ENCODE measurements around the gene MAGEA9. TPM values are rescaled to one million over a fixed set of nuclear protein-coding genes. Genes with fewer than 3 reads are reported as not detected.
"Not testable (repeated sequence)": the region's sequence is repeated elsewhere in the genome, so short reads cannot be mapped to it uniquely, and the experiment has no call there.

The MAGEA9 gene
- polyA plus RNA-seq, 4 donors: not detected

DNA sequence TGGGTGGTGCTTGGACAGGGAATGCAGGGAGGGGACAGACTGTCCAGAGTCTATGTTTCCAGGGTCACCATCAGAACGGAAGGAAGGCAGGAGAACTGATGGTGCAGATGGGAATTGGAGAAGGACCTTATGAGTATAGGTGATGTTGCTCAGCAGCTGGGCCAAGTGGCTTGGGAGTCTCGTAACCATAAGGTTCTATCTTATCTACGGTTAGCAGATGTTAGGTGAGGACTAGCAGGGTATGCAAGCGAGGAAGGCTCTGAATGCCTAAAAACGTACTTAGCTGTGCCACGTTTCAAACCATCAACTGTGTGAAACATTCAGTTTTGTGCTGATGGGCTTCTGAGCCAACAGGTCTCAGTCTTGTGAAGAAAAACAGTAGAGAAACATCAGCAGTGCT lies 22.4 kb downstream of the MAGEA9 start:
- DNase-seq (ENCODE audit: low read depth in 4 of 4, low spot score in 3 of 4): no peak

DNA sequence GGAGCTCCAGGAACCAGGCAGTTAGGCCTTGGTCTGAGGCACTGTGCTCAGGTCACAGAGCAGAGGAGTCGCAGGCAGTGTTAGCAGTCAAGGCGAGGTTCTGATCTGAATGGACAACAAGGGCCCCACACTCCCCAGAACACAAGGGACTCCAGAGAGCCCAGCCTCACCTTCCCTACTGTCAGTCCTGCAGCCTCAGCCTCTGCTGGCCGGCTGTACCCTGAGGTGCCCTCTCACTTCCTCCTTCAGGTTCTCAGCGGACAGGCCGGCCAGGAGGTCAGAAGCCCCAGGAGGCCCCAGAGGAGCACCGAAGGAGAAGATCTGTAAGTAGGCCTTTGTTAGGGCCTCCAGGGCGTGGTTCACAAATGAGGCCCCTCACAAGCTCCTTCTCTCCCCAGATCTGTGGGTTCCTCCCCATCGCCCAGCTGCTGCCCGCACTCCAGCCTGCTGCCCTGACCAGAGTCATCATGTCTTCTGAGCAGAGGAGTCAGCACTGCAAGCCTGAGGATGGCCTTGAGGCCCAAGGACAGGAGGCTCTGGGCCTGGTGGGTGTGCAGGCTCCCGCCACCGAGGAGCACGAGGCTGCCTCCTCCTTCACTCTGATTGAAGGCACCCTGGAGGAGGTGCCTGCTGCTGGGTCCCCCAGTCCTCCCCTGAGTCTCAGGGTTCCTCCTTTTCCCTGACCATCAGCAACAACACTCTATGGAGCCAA lies 26.2 kb downstream of the MAGEA9 start:
- no peak for DNase-seq (ENCODE audit: low read depth in 4 of 4, low spot score in 3 of 4)

DNA sequence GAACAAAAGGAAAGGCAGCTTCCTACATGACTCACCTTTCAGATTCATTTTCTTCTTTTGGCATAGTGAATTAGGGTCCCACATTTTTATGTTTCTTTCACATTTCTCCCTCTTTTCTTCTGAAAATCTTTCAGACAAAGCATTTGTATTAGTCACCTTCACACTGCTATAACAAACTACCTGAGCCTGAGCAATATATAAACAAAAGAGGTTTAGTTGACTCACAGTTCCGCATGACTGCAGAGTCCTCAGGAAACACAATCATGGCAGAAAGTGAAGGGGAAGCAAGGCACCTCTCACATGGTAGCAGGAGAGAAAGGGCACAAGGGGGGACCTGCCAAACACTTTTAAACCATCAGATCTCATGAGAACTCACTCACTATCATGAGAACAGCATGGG lies 36.9 kb downstream of the MAGEA9 start:
- no peak for DNase-seq (ENCODE audit: low read depth in 4 of 4, low spot score in 3 of 4)

DNA sequence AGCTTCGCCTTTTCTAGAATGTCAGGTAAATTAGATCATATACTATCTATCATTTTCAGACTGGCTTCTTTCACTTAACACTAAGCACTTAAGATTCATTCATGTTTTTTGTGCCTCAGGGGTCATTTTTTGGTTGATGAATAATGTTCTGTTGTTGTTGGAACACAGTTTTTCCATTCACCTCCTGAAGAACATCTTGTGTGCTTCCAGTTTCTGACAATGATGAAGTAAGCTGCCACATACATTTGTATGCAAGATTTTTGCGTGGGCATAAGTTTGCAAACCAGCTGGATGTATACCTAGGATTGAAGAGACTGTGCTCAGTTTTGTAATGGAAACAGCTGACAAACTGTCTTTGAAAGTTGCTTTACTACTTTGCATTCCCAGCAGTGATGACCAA lies 37.6 kb downstream of the MAGEA9 start:
- no peak for DNase-seq (ENCODE audit: low read depth in 4 of 4, low spot score in 3 of 4)

DNA sequence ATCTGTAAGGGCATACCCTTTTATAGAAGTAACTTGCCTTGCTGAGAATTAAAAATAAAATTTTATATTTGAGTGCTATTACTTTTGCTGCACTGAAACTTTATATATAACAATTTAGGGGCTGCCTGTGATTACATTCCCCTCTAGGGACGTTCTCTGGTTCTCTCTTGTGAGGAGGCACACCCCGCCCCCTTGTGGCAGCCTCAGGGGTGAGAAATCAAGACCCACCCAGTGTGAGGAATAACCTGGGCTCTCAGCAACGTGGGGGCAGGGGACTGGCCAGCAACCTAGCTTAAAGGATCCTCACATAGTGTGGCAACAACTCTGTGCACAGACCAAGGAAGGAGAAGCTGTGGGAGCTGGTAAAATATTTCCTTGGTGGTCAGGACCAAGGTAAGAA lies 43.7 kb downstream of the MAGEA9 start:
- DNase-seq (ENCODE audit: low read depth in 4 of 4, low spot score in 3 of 4): no peak

DNA sequence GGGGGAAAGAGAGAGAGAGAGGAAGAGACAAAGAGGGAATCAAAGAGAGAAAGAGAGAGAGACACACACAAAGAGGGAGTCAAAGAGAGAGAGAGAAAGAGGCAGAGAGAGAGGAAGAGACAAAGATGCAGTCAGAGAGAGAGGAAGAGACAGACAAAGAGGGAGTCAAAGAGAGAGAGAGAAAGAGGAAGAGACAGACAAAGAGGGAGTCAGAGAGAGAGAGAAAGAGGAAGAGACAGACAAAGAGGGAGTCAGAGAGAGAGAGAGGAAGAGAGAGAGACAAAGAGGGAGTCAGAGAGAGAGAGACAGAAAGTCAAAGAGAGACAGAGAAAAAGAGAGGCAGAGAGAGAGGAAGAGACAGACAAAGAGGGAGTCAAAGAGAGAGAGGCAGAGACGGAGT lies 45.5 kb downstream of the MAGEA9 start:
- DNase-seq (ENCODE audit: low read depth in 4 of 4, low spot score in 3 of 4): no peak

DNA sequence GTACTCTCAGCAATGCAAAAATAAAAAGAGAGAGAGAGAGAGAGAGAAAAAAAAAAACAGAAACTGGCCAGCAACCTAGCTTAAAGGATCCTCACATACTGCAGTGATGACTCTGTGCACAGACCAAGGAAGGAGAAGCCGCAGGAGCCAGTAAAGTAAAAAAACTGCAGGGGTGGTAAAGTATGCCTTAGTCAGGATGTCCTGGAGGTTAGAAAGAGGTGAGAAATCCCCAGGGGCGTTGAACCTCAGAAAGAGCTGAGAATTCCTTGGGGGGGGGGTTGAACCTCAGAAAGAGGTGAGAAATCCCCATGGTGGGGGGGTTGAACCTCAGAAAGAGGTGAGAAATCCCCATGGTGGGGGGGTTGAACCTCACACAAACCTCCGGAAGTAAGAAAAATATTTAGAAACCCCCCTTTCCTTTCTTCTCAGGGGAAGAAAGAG lies 48.0 kb downstream of the MAGEA9 start:
- no peak for DNase-seq (ENCODE audit: low read depth in 4 of 4, low spot score in 3 of 4)

DNA sequence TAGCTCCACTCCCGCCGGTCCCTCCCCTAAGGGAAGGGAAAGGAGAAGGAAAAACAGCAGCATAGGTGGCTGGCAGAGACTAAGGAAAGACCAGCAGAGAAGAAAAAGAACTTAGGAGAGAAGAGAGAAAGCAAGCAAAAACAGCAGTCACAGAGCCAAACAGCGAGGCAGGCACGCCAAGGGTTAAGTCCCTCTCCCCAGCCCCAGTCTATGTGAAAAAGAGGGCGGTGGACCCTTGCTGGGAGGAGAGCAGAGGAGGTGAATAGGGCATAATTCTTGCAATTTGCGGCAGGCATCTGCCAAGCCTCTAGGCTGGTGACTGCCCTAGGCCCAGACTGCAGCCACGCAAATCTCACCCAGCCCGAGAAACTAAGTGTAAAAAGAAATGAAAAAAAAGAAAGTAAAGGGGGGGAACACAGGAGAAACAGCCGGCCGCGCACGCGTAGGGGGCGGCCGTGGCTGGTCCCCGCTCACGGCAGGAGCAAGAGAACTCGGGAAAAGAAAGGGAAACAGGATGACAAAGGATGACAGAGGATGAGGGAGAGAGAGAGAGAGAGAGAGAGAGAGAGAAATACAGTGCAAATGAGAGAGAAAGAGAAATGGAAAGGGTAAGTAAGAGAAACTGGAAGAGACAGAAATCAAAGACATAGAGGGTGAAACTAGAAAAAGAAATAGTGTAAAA lies 48.6 kb downstream of the MAGEA9 start:
- DNase-seq (ENCODE audit: low read depth in 4 of 4, low spot score in 3 of 4): no peak

DNA sequence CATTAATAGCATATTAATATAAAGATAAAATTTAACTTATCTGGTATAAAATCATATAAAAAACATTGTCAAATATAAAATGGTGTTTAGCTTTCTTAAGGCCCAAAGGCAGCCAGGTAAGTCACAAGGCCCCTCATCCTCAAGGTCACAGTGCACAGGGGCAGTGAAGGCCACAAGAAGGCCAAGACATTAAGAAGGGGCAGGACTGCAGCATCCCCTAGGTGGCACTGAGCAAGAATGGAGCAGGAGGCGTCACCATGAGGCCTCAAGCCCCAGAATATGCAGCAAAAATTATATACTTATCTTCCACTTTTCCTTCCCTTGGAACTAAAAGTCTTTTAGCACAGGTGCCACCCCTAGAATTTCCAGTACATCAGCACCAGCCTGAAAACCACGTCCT lies 49.7 kb downstream of the MAGEA9 start:
- DNase-seq (ENCODE audit: low read depth in 4 of 4, low spot score in 3 of 4): no peak

DNA sequence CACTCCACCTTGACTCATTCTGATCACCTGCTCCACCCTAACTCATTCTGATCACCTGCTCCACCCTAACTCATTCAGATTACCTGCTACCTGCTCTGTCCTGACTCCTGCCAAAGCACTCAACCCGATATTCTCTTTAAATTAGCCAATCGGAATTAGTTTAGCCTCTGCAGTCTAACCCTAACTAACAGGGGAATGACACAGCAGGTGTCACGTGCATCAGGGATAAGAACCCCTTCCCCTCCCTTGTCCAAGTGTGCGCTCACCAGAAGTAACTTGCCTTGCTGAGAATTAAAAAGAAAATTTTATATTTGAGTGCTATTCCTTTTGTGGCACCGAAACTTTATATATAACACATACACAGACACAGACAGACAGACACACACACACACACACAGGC lies 55.0 kb downstream of the MAGEA9 start:
- not testable (repeated sequence) for DNase-seq (ENCODE audit: low read depth in 4 of 4, low spot score in 3 of 4)

DNA sequence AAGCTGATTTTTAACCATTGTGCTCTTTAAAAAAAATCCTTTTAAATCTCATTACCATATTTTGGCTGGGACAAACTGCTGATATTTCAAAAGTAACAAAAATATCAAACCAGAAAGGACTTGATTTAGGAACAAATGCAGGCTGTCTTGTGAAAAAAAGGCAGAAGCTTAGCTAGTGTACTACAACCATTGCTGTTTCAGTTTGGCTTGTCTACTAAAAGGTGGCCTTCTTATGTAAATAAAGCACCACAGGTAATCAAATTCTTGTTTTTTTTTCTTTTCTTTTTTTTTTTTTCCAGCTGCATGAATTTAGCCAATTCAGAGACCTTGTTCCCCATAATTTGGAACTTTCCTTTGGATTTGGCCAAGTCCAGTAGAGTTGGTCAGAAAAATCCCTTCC lies 55.4 kb downstream of the MAGEA9 start:
- no peak for DNase-seq (ENCODE audit: low read depth in 4 of 4, low spot score in 3 of 4)

Other genes starting within 250 kb of the MAGEA9 start
- 10 to 100 TPM; 16.3 to 23.2 (median 21.4) TPM for gene EOLA1, start 240.9 kb upstream of the MAGEA9 start, polyA plus RNA-seq (ENCODE audit: insufficient read length in 4 of 4)
- gene HSFX3, start 232.0 kb upstream of the MAGEA9 start, polyA plus RNA-seq (ENCODE audit: insufficient read length in 4 of 4): under 1 TPM in 1 of 4 donors, not detected in 3; 0.15 TPM
- gene MAGEA9B, start 194.5 kb upstream of the MAGEA9 start, polyA plus RNA-seq (ENCODE audit: insufficient read length in 4 of 4): not detected
- gene HSFX2, start 186.6 kb upstream of the MAGEA9 start, polyA plus RNA-seq (ENCODE audit: insufficient read length in 4 of 4): under 1 TPM in 2 of 4 donors, not detected in 2; 0.46 to 0.78 TPM
- gene TMEM185A, start 150.1 kb upstream of the MAGEA9 start, polyA plus RNA-seq (ENCODE audit: insufficient read length in 4 of 4): 10 to 100 TPM; 40.8 to 57.4 (median 47.5) TPM
- gene MAGEA11, start 69.9 kb upstream of the MAGEA9 start, polyA plus RNA-seq (ENCODE audit: insufficient read length in 4 of 4): under 1 TPM in 1 of 4 donors, not detected in 3; 0.05 TPM
- gene HSFX1, start 7.9 kb upstream of the MAGEA9 start, polyA plus RNA-seq (ENCODE audit: insufficient read length in 4 of 4): 1 to 10 TPM; 1.6 to 2.5 (median 2.0) TPM
- gene MAGEA8, start 99.3 kb downstream of the MAGEA9 start, polyA plus RNA-seq (ENCODE audit: insufficient read length in 4 of 4): under 1 TPM; 0.10 to 0.41 (median 0.18) TPM
- under 1 TPM in 2 of 4 donors, not detected in 2; 0.17 to 0.20 TPM for gene HSFX4, start 147.6 kb downstream of the MAGEA9 start, polyA plus RNA-seq (ENCODE audit: insufficient read length in 4 of 4)
- 10 to 100 TPM; 23.7 to 35.7 (median 27.7) TPM for gene EOLA2, start 156.6 kb downstream of the MAGEA9 start, polyA plus RNA-seq (ENCODE audit: insufficient read length in 4 of 4)

Measured in left renal pelvis (tissue), 4 donors.